Naive thymus-derived CD4-positive, alpha-beta T cell (primary cell): ENCODE results near the gene TACC2. TPM values are rescaled to one million over a fixed set of nuclear protein-coding genes. Genes with fewer than 3 reads are reported as not detected.
A peak's percentile ranks its signal among the peaks of the same experiment; 100 is the strongest.

Experiments used
- ATAC-seq: fragments of 150-1000 bp; cut with Tn5 transposase; 2 replicates; pipeline ENCODE4 v1.10.0; 2021; ENCODE audit warnings: mild to moderate bottlenecking, moderate library complexity
- CTCF ChIA-PET: fragments of 350-600 bp; sonication (Branson Sonifier 250); formaldehyde crosslinking; loops from one replicate; lab custom pipeline; 2021; ENCODE audit warnings: antibody characterized with exemption; lab: Charles Lee
- POLR2A ChIA-PET: fragments of 350-600 bp; sonication (Branson Sonifier 250); formaldehyde crosslinking; loops from one replicate; lab custom pipeline; 2021; ENCODE audit warnings: antibody characterized with exemption, inconsistent platforms; lab: Charles Lee
- DNase-seq, 9 donors: peaks; one replicate each; pipeline versions ENCODE4 v3.0.0 to v3.0.0-alpha.2; 2020 to 2022; ENCODE audit warnings: mixed read lengths in 1 of 9
- H3K27ac ChIP-seq: one replicate; pipeline ENCODE4 v1.7.0; 2013; ENCODE audit warnings: mild to moderate bottlenecking, low read depth, low read length, moderate library complexity
- H3K27me3 ChIP-seq, 2 donors: one replicate each; pipeline ENCODE4 v1.7.0; 2013; ENCODE audit warnings: low read length in 2 of 2, mild to moderate bottlenecking in 2 of 2, moderate library complexity in 2 of 2; ENCODE audit not compliant: control insufficient read depth in 2 of 2, insufficient read depth in 2 of 2
- H3K36me3 ChIP-seq, 3 experiments: 1 replicate in 2 of 3; 2 replicates in 1 of 3; pipeline ENCODE4 v1.7.0; 2013; ENCODE audit warnings: low read length in 3 of 3, mild to moderate bottlenecking in 3 of 3, moderate library complexity in 1 of 3; ENCODE audit not compliant: insufficient read depth in 3 of 3, control insufficient read depth in 2 of 3
- H3K4me1 ChIP-seq, 2 donors: one replicate each; pipeline ENCODE4 v1.7.0; 2013; ENCODE audit warnings: low read length in 2 of 2, mild to moderate bottlenecking in 2 of 2, moderate library complexity in 1 of 2; ENCODE audit not compliant: control insufficient read depth in 2 of 2, insufficient read depth in 2 of 2
- H3K4me3 ChIP-seq: 2 replicates; pipeline ENCODE4 v1.7.0; 2013; ENCODE audit warnings: mild to moderate bottlenecking, low read length
- H3K9me3 ChIP-seq, 3 experiments: 1 replicate in 2 of 3; 2 replicates in 1 of 3; pipeline ENCODE4 v1.7.0; 2013; ENCODE audit warnings: low read length in 3 of 3; ENCODE audit not compliant: control insufficient read depth in 2 of 3
- H3K27ac Mint-ChIP-seq, 9 donors: one replicate each; pipeline ENCODE4 v1.8.0; 2020 to 2022; ENCODE audit warnings: mixed read lengths in 9 of 9, mild to moderate bottlenecking in 8 of 9, moderate library complexity in 5 of 9, inconsistent platforms in 2 of 9
- H3K27me3 Mint-ChIP-seq, 5 donors: one replicate each; pipeline ENCODE4 v1.8.0; 2021 to 2022; ENCODE audit warnings: mixed read lengths in 5 of 5, mild to moderate bottlenecking in 1 of 5
- H3K36me3 Mint-ChIP-seq, 5 donors: one replicate each; pipeline ENCODE4 v1.8.0; 2020 to 2022; ENCODE audit warnings: mixed read lengths in 5 of 5, mild to moderate bottlenecking in 3 of 5, inconsistent platforms in 1 of 5
- H3K4me1 Mint-ChIP-seq, 7 donors: one replicate each; pipeline ENCODE4 v1.8.0; 2020 to 2022; ENCODE audit warnings: mixed read lengths in 7 of 7, mild to moderate bottlenecking in 3 of 7, inconsistent platforms in 1 of 7
- H3K4me3 Mint-ChIP-seq, 10 donors: one replicate each; pipeline ENCODE4 v1.8.0; 2020 to 2022; ENCODE audit warnings: mild to moderate bottlenecking in 10 of 10, mixed read lengths in 10 of 10, moderate library complexity in 6 of 10, inconsistent platforms in 2 of 10
- H3K9me3 Mint-ChIP-seq, 11 donors: one replicate each; pipeline ENCODE4 v1.8.0; 2020 to 2022; ENCODE audit warnings: mixed read lengths in 11 of 11, mild to moderate bottlenecking in 4 of 11, inconsistent platforms in 1 of 11, moderate library complexity in 1 of 11
- intact Hi-C, 2 donors: fragments of 100-400 bp; cut with micrococcal nuclease; formaldehyde crosslinking; loops; one replicate each; pipeline ENCODE4 v1.15.1; 2023
- polyA plus RNA-seq, 2 donors: library from polyadenylated mRNA; unstranded; fragments of 300-500 nt; fragmentation: Illumina TruSeq; gene quantifications; one replicate each; pipeline ENCODE4 v1.2.3, GENCODE V29; 2021
- total RNA-seq, 6 experiments: library from RNA in 5 of 6; stranded (reverse) in 5 of 6; gene quantifications; 1 replicate in 5 of 6; 2 replicates in 1 of 6; pipeline ENCODE4 v1.2.3 and lab custom pipeline; 2021 to 2026

Gene TACC2
- total and polyA plus RNA-seq, 7 experiments from 2014 or later: 0.16 TPM; not detected in 6

DNA sequence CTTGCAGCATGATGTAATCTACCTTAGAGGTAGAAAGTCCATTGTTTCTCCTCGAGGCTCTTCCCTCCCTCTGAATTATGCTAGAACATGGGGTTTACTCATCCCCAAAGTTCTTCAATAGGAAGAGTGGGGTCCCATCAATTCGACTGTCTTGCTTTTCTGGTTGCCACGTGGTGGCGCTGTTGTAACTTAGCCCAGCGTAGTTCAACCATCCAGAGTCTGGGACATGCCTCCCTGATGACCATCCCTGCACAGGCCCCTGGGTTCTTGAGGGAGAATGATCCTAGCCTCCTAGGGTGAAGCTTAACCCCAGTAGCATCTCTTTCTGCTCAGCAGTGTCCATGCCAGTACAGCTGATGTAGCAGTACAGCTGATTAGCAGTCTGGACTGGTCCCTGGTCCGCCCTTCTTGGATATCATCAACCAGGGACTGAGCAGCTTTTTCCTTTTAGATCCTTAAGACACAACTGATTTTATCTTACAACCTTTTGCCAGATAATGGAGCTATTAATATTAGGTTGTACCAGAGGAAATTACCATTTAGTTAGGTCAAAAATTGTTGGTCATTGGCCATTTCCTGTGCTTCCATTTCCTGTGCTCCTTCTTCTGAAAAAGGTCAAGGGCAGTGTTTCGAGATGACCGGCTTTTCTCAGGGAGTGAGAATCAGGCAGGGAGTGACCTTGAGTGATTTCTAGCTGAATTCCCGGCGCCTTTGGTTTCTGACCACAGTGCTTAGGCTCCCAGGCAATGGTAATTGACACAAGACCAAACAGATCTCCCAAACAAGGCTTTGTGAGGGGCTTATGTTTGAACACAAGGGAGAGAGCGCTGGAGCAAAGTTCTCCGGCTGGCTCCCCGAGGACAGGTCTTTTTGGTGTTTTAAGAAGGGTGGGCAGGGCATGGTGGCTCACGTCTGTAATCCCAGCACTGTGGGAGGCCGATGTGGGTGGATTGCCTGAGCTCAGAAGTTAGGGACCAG is 65.4 kb downstream of the TACC2 start:
- ChIA-PET POLR2A (no interaction called here), CTCF (no interaction called here)
- Histone ChIP-seq H3K4me3 (no peak overlapping the region), H3K27ac (no peak overlapping the region), H3K27me3 (no peaks in the 10 kb centered on the region), H3K4me1 (no peaks in the 10 kb centered on the region), H3K36me3 (no peaks in the 10 kb centered on the region), H3K9me3 (no peaks in the 10 kb centered on the region)
- Mint-ChIP-seq H3K4me1 (peaks cover 0 to 1% (median 0%) of the 10 kb centered on the region in 7 donors), H3K9me3 (peaks cover 0 to 10% (median 4%) of the 10 kb centered on the region in 11 donors), H3K4me3 (no peak overlapping the region), H3K36me3 (no peaks in the 10 kb centered on the region), H3K27ac (no peak overlapping the region), H3K27me3 (peaks cover 0 to 16% (median 6%) of the 10 kb centered on the region in 5 donors)
- ATAC-seq: no peak
- no peak for DNase-seq
- intact Hi-C loops: no loop called here

DNA sequence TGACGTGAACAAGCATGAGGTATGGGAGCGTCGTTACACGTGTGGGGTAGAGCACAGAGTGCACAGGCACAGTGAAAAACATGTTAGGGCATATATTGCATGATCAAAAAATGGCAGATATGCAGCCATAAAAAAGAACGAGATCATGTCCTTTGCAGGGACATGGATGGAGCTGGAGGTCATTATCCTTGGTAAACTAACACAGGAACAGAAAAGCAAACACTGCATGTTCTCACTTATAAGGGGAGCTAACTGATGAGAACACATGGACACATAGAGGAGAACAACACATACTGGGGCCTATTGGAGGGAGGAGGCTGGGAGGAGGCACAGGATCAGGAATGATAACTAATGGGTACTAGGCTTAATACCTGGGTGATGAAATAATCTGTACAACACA is 66.3 kb downstream of the TACC2 start:
- H3K9me3 Mint-ChIP-seq: peaks cover 0 to 10% (median 4%) of the 10 kb centered on the region in 11 donors
- H3K4me3 ChIP-seq: no peak overlapping the region
- no peaks in the 10 kb centered on the region for H3K9me3 ChIP-seq
- ChIA-PET CTCF (no interaction called here), POLR2A (no interaction called here)
- DNase-seq (no peak), ATAC-seq (no peak)
- no peak overlapping the region for H3K27ac Mint-ChIP-seq
- peaks cover 0 to 21% (median 9%) of the 10 kb centered on the region in 5 donors for H3K27me3 Mint-ChIP-seq
- H3K4me3 Mint-ChIP-seq: no peak overlapping the region
- no peaks in the 10 kb centered on the region for H3K27me3 ChIP-seq
- no peak overlapping the region for H3K27ac ChIP-seq
- no peaks in the 10 kb centered on the region for H3K4me1 ChIP-seq
- H3K36me3 ChIP-seq: no peaks in the 10 kb centered on the region
- no peaks in the 10 kb centered on the region for H3K36me3 Mint-ChIP-seq
- H3K4me1 Mint-ChIP-seq: peaks cover 0 to 1% (median 0%) of the 10 kb centered on the region in 7 donors
- intact Hi-C loops: no loop called here

DNA sequence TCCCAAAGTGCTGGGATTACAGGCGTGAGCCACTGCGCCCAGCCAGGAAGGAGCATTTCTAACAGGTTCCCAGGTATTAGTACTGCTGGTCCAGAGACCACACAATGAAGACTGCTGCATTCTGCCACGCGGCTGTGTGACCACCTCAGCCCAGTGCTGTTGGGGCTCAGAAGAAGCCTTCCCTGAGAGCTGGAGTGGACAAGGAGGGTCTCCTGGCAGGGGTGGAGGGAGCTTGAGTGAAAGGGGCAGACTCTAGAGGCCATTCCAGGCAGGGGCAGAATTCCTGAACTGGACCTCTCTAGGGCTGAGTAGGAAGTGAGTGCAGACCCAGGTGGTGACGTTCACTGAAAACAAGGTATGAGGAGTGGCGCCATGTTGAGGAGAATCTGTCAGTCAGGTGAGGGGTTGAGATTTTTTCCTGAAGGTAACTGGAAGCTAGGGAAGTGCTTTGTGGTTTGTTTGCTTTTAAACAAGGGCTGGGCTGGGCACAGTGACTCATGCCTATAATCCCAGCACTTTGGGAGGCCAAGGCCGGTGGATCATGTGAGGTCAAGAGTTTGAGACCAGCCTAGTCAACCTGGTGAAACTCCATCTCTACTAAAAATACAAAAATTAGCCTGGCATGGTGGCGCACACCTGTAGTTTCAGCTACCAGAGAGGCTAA is 67.6 kb downstream of the TACC2 start:
- Mint-ChIP-seq H3K36me3 (no peaks in the 10 kb centered on the region), H3K9me3 (peaks cover 0 to 10% (median 4%) of the 10 kb centered on the region in 11 donors), H3K4me3 (no peak overlapping the region), H3K4me1 (peaks cover 0 to 1% (median 0%) of the 10 kb centered on the region in 7 donors), H3K27ac (no peak overlapping the region), H3K27me3 (peaks cover 0 to 21% (median 9%) of the 10 kb centered on the region in 5 donors)
- no peaks in the 10 kb centered on the region for H3K9me3 ChIP-seq
- H3K27me3 ChIP-seq: no peaks in the 10 kb centered on the region
- no peak overlapping the region for H3K27ac ChIP-seq
- intact Hi-C loops: no loop called here
- no peaks in the 10 kb centered on the region for H3K4me1 ChIP-seq
- no peak for ATAC-seq
- ChIA-PET POLR2A (no interaction called here), CTCF (no interaction called here)
- no peak overlapping the region for H3K4me3 ChIP-seq
- H3K36me3 ChIP-seq: no peaks in the 10 kb centered on the region
- DNase-seq: no peak

DNA sequence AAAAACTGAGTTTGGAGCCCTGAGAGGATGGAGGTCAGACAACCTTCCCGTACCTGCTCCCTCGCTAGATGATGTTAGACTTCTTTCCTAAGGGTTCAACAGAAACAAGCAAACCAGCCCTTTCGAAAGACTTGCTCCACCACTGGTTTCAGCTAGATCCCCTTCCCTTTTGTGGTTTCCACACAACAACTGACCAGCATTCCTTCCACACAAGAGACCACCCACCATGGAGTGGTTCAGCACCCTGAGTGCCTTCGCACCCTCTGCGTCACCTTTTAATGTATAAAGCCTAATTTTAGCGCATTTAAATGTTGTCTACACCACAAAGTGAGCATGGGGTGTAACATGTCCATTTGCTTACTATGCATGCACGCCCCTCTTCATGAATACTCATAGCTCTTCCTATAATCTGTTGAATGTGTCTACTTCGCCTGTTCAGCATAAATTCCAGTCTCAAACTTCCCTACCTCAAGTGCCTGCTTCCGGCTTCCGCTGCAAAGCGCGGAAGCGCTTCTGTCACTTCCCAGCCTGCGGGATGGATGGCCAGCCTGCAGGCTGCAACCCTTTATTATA is 69.0 kb downstream of the TACC2 start:
- no peaks in the 10 kb centered on the region for H3K9me3 ChIP-seq
- Mint-ChIP-seq H3K36me3 (no peaks in the 10 kb centered on the region), H3K27me3 (peaks cover 0 to 21% (median 9%) of the 10 kb centered on the region in 5 donors), H3K27ac (peak overlapping the region in 1 of 9 donors; percentile 53), H3K4me1 (peaks cover 0 to 1% (median 0%) of the 10 kb centered on the region in 7 donors), H3K9me3 (peaks cover 0 to 8% (median 4%) of the 10 kb centered on the region in 11 donors), H3K4me3 (no peak overlapping the region)
- H3K4me3 ChIP-seq: no peak overlapping the region
- no peak overlapping the region for H3K27ac ChIP-seq
- ChIA-PET POLR2A (no interaction called here), CTCF (no interaction called here)
- no peak for DNase-seq
- H3K36me3 ChIP-seq: no peaks in the 10 kb centered on the region
- ATAC-seq: no peak
- intact Hi-C loops: no loop called here
- no peaks in the 10 kb centered on the region for H3K27me3 ChIP-seq
- H3K4me1 ChIP-seq: no peaks in the 10 kb centered on the region

DNA sequence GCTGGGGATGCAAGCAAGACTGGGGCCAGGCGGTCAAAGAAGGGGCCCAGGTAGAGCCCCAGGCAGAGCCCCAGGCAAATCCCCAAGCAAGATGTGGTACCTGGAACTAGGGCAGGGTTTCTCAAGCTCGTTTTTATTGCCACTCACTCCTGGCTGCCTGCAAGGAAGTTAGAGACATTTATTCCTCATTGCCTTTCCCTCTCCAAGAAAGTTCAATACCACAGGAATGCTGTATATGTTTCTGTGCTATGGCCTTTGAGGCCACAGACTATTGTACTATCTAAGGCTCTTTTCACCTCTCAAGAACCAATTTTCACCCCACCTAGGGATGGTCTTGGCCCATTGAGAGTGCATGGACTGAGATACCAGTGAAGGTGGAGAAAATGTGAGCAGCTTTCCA is 71.3 kb downstream of the TACC2 start:
- Histone ChIP-seq H3K4me3 (no peak overlapping the region), H3K9me3 (no peaks in the 10 kb centered on the region), H3K36me3 (no peaks in the 10 kb centered on the region), H3K4me1 (no peaks in the 10 kb centered on the region), H3K27ac (no peak overlapping the region), H3K27me3 (no peaks in the 10 kb centered on the region)
- POLR2A ChIA-PET: no interaction called here
- Mint-ChIP-seq H3K27me3 (peaks cover 0 to 12% (median 5%) of the 10 kb centered on the region in 5 donors), H3K9me3 (peaks cover 0 to 7% (median 3%) of the 10 kb centered on the region in 11 donors), H3K36me3 (no peaks in the 10 kb centered on the region), H3K4me1 (peaks cover 0 to 4% (median 0%) of the 10 kb centered on the region in 7 donors), H3K27ac (no peak overlapping the region), H3K4me3 (no peak overlapping the region)
- ATAC-seq (no peak), DNase-seq (no peak)
- intact Hi-C loops: no loop called here
- CTCF ChIA-PET: no interaction called here

DNA sequence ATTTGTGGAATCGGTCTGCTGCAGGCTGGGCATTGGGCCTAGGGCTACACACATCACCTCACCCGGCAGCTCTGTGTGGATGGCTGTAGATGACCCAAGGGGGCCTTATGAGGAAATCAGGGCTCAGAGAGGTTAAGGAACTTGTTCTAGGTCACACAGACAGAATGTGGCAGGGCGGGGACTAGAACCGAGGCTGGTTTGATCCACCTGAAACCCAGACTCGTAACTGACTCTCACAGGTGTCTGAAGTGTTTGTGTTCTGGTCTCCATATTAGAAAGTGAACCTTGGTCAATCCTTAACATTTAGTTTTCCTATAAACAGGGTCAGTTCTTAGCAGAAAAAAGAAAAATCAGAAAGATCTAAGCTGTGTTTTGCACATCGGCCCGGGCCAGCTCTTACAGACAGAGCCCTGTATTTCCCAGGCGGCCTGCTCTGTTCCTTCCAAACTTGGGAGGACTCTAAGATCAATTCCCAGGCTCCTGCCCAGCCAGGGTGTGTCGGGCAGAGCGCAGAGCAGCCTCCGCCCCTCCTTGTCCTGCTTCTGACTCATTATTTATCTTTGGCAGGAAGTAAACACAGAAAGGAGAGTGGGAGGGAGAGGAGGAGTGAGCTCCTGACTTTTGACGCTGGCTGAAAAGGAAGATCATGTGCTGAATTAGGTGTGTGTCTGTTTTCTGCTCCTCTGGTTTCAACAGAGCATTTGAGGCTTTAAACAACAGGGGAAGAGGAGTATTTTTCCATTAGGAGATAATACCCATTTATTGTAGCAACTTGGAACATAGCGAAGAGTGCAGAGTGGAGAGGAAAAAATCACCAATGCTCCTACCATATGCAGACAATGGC is 74.1 kb downstream of the TACC2 start:
- Mint-ChIP-seq H3K36me3 (no peaks in the 10 kb centered on the region), H3K27me3 (peaks cover 0 to 10% (median 5%) of the 10 kb centered on the region in 5 donors), H3K27ac (no peak overlapping the region), H3K4me1 (peaks cover 0 to 4% (median 0%) of the 10 kb centered on the region in 7 donors), H3K9me3 (peaks cover 0 to 8% (median 3%) of the 10 kb centered on the region in 11 donors), H3K4me3 (no peak overlapping the region)
- no peak for DNase-seq
- Histone ChIP-seq H3K27me3 (no peaks in the 10 kb centered on the region), H3K27ac (no peak overlapping the region), H3K4me3 (no peak overlapping the region), H3K9me3 (no peaks in the 10 kb centered on the region), H3K4me1 (no peaks in the 10 kb centered on the region), H3K36me3 (no peaks in the 10 kb centered on the region)
- intact Hi-C loops: no loop called here
- CTCF ChIA-PET: no interaction called here
- no peak for ATAC-seq
- POLR2A ChIA-PET: no interaction called here
